GM21529 (cell line): ENCODE data around the gene DACT2.
"Not testable (repeated sequence)": the region's sequence is repeated elsewhere in the genome, so short reads cannot be mapped to it uniquely, and the experiment has no call there.

Experiments used
- ATAC-seq: cut with Tn5 transposase; IDR thresholded peaks from one replicate; pipeline ENCODE4 v1.9.1; 2021; ENCODE audit not compliant: unreplicated experiment

DACT2 gene

DNA sequence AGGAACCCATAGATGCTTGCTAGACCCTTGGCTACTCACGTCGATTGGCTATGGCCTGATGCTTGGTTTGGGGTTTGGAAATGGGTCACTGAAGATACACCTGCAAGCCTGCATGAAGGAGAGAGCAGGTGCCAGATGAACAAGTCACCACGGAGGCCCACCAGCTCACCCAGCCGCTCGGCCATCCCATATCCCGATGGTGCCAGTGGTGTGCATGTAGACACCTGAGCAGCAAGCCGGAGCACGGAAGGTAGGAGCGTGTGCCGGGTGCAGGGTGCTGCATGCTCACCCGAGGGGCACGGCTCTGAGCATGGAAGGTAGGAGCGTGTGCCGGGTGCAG is 35.9 kb downstream of the DACT2 start:
- ATAC-seq = no peak

DNA sequence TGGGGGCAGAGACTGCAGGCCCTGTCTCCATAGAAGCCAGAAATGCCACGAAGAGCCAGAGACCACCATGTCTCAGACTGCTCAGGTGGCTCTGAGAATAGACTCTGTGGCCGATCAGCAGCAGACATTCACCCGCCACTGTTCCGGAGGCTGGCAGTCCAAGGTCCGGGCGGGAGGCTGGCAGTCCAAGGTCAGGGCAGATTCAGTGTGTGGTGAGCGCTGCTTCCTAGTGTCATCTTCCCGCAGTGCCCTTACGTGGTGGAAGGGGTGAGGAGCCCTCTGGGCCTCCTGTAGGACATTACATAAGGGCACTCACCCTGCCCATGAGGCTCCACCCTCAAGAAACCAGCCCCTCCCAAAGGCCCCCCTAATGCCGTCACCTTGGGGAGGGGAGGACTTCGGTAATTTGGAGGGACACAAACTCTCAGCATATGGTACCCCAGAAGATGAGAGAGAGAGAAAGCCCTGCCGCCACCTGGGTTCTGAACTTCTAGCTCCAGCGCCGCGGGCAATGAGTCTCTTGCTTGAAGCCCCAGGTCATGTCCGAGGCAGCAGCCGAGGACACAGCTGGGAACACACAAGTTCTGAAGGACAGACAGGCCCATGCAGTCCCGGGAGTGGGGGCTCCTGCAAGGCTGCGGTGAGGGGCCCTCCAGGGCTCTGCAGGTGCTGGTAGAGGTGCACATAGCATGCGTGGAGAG is 36.4 kb downstream of the DACT2 start:
- no peak for ATAC-seq

DNA sequence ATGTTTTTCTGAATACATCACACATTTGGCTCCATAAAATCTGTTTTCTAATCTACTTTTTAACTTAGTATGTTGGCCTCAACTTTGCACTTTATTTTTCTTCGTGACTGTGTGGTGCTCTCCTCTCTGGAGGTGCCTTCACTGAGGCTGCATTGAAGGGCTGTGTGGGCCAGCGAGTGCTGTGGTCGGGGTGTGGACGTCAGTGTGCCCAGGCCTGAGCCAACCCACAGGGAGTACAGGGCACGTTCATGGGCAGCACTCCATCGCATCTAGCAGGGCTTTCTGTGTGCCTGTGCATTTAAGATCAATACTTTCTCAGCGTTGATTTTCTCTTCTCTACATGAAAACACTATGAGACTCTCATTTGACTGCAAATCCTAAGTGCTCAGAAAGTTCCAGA is 37.8 kb downstream of the DACT2 start:
- ATAC-seq = no peak

DNA sequence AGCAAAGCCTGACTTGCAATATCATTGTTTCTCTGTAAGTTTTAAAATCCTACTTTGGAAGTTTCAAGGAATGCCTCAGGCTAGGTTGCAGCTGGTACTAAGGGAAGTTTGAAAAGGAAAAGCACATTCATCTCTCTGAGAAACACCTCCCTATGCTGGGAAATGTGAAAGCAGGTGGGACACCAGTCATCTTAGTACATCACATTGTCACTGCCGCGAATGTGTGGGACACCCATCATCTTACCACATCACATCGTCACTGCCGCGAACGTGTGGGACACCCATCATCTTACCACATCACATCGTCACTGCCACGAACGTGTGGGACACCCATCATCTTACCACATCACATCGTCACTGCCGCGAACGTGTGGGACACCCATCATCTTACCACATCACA is 38.3 kb downstream of the DACT2 start:
- ATAC-seq = not testable (repeated sequence)

DNA sequence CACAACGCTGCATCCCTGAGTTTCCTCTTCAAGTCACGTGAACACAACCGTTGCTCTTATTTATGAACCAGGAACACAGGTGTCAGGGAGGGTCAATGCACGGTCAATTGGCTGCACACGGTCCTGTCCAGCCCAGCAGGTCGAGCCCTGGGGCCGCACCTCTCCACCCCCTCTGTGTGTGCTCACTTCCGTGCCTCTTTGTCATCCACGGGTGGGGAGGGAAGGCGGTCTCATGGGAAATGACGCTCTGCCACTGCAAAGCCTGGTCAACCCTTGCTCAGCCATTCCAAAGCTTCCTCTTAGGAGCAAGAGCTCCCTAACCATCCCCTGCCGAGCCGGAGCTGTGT is 38.7 kb downstream of the DACT2 start:
- ATAC-seq = no peak

DNA sequence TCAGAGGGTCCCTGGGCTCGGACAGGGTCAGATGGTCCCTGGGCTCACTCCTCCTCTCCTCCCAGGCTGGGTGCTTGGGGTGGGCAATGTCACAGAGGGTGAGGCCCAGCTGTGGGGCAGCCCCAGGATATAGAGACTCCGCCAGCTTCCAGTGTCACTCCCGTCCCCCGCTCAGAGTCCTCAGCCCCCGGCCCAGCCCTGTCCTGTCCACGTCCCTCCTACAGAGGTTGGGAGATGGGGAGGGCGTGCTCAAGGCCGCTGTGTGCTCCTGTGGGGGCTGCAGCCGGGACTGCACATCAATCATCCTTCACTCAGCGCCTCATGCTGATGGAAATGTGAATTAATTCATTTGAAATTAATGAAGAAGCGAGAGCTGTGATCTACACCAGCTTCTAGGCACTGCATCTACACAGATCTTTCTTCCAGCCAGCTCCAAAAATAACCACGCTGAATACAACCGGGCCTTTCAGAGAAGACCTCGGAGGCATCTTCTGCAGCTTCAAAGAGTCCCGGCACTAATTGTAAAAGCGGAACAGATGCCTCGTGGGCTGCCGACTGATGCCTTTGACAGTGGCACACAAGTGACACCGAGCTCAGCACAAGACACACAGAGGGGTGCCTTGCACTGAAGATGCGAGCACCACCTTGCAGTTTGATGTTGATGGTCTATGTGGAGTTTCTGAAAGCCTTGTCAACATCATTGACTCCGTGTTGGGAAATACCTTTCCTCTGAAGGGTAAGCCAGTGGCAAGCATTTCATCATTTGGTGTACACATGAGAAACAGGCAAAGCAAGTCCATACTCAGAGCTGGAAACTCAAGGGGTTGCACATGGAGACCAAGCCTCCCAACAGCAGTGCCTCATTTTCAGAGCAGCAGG is 39.3 kb downstream of the DACT2 start:
- ATAC-seq = no peak

DNA sequence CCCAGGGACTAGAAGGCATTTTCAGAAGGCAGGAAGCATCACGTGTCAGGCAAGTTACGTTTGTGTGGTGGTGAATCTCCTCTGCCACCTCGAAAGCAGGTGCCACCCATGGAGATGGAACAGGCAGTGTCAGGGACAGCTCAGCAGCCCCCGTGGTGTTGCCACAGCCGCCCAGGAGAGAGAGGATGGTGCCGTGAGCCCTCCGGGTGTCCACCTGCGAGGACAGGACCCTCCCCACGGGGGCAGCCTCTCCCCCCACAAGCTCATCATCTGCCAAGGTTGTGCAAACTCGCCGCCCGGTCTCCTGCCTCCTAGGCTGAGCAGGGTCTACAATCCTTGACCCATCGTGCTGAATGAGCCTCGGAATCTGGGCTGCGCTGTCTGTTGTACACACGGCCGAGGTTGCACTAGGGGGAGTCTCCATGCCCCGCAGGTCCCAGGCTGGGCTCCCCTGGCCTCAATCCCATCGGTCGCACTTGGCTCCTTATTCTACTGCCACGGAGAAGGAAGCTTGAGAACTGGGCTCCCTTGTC is 40.1 kb downstream of the DACT2 start:
- ATAC-seq = no peak

DNA sequence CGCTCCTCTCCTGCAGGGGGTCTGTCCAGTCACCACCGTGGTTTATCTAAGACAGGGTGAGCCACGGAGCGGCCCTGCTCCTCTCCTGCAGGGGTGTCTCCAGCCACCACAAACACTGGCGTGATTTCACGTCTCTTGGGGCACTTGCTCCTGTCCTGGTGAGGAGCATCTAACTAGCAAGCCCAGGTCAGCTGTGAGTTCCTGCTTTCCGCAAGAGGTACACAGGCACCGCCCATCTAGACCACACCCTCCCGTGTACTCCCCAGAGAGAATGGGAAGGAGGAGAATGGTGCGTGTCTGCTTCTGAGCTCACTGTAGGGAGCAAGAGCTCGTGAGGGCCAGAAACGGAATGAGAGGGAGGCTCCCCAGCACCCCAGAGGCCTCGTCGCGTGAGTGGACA is 40.7 kb downstream of the DACT2 start:
- ATAC-seq = no peak

DNA sequence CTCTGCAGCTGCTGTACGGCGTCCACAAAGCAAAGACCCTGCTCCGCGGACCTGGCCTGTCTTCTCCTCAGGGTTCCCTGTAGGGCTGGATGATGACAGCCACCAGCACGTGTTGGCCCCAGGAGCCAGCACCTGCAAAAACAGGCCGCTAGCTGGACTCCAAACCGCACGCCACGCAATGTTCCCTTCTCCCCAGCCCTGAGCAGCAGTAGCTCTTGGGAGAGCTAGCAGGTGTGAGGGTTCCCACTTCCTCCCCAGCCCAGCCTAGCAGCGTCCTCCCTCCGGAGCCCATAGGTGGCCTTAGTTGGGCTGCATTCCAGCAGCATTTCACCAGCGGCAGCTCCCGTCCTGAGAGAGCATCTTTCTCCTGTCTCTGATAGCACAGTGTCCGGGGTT is 42.3 kb downstream of the DACT2 start:
- no peak for ATAC-seq

DNA sequence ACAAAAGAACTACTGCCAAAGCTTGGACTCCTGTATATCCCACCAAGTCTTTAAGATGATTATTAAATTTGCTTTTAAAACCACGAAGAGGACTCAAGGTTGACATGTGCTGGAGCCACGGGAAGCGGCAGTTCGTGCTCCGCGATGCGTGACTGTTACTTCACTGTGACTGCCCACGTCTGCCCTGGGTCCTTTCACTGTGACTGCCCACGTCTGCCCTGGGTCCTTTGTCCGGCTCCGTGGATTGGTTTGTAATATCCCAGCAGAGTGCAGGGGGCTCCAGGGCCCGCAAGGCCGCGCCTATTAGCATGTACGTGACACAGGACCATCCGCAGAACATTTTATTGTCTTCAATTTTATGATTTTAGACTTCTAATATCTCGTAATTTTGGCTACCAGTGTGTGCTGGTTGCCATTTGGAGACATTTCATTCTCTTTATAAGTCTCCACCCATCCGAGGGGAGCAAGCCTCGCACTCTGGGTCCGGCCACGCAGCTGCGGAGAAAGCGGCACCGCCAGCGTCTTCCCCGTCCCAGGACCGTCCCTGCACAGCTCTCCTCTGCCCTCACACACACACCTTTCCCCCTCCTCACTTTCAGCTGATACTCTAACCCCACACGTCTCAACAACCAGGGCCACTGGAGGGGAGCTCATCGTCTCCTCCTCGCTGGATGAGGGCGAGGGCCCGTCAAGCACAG is 42.9 kb downstream of the DACT2 start:
- no peak for ATAC-seq

DNA sequence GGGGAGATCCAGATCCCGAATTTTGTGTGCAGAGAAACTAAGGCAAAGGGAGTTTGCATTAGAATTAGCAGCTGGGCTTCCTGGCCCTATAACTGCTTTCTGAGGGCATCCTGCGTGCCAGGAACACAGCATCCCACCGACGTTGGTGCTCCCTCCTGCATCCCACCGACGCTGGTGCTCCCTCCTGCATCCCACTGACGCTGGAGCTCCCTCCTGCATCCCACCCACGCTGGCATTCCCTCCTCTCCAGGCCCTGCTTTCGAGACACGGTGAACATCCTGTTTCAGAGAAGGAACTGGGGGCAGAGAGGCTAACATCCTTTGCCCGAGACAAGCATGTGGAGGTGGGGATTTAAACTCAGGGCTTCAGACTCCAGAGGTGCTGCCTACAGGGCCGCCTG is 44.4 kb downstream of the DACT2 start:
- ATAC-seq = no peak

DNA sequence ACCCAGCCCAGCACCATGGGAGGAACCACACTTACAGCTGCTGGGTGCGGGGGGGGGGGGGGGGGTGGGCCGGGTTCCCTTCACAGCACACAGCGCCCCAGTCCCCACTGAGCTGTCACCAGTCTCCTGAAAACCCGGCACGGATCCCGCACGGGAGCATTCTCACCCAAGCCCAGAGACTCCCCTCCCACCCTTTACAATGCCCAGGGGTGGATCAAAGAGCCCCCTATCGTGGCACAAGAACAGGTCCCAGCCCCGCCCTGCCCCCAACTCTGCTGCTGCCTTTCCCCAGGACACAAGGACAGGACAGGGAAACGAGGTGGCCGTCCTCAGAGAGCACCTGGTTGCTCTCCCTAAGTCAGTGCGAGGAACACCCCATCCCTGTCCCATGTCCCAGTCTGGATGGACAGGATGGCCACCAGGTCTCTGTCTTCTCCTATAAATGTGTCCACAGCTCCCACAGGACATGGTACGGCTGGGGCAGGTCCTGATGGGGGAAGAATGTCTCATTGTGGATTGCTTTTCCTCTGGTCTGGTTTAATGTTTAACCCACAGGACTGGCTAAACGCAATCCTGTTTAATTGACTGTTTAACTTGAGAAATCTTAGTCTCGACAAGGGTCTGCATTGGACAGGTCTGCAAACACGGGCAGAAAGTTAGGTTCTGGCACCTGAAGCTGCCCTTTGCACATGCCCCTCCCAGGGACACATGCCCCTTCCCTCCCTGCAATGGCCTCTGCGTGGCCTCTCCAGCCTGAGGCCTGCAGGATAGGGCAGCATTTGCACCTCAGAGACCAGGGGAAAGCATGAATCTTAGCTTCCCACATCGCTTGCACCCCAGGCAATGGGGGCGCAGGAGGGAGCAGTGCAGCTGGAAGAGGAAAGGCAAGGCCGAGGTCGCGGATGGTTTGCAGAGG is 45.3 kb downstream of the DACT2 start:
- no peak for ATAC-seq

DNA sequence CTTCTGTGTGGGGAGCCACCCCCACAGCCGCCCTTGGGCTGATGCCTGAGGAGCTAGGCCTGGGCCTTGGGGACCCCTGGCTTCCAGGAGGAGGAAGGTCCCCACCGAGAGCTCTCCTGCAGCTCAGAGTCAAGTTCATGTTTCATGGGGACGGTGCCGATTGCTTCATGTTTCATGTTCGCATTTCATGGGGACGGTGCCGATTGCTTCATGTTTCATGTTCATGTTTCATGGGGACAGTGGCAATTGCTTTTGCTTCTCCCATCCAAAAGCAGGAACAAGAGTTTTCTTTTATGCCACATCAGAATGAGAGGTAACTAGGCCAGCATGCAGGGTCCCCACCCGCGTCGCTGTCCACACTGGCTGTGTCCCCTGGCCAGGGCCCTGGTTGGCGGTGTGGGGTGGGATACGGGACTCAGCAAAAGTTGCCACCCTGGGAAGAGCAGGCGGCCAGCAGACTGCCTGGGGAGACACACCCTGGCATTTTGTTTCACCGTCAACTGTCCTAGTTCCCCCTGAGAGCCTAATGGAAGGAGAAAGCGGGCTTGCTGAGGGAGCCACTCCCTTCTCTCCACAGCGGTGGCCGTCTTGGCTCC is 46.0 kb downstream of the DACT2 start:
- ATAC-seq = no peak

DNA sequence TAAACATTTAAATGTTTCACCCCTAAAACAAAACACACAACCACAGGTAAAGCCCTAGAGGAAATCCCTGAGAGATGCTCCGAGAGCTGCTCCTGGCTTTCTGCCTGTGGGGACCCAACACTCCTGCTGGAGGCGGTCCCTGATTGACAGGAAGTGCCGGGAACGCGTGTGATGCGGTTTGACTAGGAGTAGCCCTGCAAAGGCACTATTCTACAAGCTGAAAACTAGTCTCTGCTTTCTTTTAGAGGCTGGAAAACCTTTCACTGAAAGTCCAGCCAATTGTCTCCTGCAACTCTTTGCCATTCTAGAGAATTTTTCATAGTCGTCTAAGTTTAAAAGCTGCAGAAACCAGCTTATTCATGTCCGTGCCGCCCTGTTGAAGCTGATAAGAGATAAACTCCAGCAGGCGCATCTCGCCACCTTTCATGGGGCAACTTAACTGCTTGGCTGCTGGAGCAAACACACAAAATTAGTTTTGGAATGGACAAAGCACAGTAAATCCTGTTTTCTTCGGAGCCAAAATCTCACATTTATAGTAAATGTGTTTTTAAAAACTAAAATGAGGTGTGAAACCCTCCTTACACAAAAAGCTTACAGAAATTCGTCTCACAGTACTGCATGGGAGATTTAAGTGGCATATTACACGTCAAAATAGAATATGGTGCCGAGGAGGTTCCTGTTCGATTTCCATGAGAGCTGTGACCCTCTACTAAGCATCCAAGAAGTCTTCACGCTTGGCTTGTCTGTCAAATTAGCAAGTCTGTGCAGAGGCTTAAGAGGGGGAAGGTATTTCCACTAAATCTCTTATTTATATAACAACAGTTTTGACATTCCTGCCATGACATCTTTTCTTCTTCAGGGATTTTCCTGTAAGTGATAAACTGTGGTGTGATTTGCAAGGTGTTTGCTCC is 46.9 kb downstream of the DACT2 start:
- ATAC-seq = no peak

DNA sequence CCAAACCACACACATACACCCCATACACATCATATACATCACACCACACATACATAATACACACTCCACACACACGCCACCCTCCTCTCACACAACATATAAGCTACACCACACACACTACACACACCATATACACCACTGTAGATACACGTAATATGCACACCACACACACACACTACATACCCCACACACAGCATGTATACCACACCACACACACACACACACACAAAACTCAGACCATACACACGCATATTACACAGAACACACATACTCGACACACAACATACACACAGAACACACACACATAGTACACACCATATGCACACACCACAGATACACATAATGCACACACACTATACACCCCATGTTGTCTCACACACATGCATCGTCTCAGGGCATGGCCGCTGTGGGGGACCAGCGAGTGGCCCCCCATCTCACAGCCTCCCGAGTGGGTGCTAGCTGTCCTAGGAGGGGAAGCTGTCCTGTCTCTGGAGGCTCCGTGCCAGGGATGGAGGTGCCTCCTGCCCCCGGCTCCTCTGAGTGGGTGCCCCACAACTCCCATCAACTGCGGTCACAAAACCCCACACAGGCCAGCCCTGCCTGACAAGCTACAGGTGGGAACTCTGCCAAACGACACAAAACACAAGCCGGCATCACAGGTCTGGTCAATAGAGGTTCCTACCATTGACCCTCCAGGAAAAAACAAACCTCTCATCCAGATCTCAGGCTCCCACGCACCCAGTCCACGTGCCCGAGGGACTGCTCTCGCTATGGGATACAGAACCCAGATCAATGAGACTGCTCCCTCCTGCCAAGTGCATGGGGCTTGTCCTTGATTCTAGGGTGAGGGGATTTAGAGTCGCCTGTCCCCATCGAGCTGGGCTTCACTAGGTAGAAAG is 49.1 kb downstream of the DACT2 start:
- ATAC-seq = no peak

DNA sequence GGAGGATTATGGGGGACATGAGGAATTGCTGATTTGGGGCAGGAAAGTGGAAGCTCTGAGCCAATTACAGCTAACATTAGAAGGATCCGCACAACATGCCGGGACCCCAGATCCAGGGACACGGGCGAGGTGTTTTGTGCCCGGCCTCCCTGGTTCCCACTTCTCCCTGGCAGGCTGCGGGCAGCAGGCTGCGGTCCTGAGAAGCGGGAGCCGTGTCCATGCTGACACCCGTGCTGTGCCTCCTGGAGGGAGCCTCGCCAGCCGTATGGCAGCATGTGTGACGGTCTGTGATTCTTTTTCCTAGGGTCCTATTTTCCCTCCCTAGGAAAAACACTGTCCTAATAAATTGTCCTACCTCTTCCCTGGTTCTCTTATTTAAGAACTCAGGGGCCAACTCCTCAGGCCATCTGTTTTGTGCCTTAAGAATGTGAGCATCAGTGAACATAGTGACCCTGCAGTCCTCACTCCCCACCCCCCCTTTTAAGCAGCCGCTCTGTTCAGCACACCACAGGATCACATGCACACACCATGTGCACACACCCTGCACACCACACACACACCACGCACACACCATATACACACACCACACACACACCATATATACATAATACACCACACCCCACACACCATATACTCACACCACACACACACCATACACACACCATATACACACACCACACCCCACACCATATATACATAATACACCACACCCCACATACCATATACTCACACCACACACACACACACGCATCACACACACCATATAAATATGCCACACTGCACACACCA is 49.9 kb downstream of the DACT2 start:
- ATAC-seq = no peak

DNA sequence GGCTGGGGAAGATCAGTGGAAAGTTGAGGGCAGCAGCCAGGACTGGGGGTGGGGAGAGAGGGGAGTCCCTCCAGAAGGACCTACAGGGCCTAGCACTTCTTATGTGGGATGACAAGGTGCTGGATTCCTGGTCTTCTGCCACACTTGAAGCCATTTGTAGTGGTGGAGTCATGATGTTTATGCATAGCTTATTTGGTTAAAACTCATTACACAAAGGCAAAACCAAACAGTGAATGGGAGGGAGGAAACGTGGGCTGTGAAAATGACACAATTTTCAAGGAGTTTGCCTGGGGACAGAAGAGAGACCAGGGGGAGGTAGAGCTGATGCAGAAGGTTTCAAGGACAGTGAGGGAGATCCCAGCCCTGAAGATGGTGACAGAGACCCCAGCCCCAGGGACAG is 50.8 kb downstream of the DACT2 start:
- ATAC-seq = no peak

DNA sequence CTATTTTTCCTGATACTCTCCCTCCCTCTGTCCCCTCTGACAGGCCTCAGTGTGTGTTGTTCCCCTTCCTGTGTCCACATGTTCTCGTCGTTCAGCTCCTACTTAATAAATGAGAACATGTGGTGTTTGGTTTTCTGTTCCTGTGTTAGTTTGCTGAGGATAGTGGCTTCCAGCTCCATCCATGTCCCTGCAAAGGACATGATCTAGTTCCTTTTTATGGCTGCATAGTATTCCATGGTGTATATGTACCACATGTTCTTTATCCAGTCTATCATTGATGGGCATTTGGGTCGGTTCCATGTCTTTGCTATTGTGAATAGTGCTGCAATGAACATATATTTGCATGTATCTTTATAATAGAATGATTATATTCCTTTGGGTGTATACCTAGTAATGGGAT is 51.8 kb downstream of the DACT2 start:
- ATAC-seq = not testable (repeated sequence)
